Cardiac muscle cell (in vitro differentiated cells and primary cell): ENCODE data around the gene C16orf82. TPM values are rescaled to one million over a fixed set of nuclear protein-coding genes. Genes with fewer than 3 reads are reported as not detected.

Experiments
- DNase-seq, 2 donors: peaks; one replicate each; pipeline versions ENCODE4 v3.0.0 to v3.0.0-alpha.2; 2010 to 2017; ENCODE audit warnings: low read depth in 1 of 2, low spot score in 1 of 2
- H3K27ac ChIP-seq: fragments of 200-600 bp; sonication (generic); 2 replicates; pipeline ENCODE4 v1.5.1; 2016
- H3K27me3 ChIP-seq: fragments of 200-600 bp; sonication (generic); 2 replicates; pipeline ENCODE4 v1.6.0; 2016; ENCODE audit warnings: control low read depth
- H3K36me3 ChIP-seq: fragments of 200-600 bp; sonication (generic); 2 replicates; pipeline ENCODE4 v1.5.1; 2016; ENCODE audit warnings: control low read depth
- H3K4me1 ChIP-seq: fragments of 200-600 bp; sonication (generic); 2 replicates; pipeline ENCODE4 v1.8.1; 2017; ENCODE audit warnings: low read depth, mild to moderate bottlenecking, mixed run types
- H3K4me3 ChIP-seq: fragments of 200-600 bp; sonication (generic); 2 replicates; pipeline ENCODE4 v1.5.1; 2016; ENCODE audit warnings: mild to moderate bottlenecking
- H3K9me3 ChIP-seq: fragments of 200-600 bp; sonication (generic); 2 replicates; pipeline ENCODE4 v1.5.1; 2017; ENCODE audit warnings: low read depth, mild to moderate bottlenecking, control low read depth
- CTCF ChIP-seq: IDR thresholded peaks from 2 replicates; pipeline ENCODE4 v1.5.1; 2012; ENCODE audit warnings: low read depth, mild to moderate bottlenecking, low read length
- polyA plus RNA-seq: library from polyadenylated mRNA; unstranded; fragments of >200 nt; fragmentation: Nextera tagmentation; extraction: Ambion mirVana; gene quantifications from 2 replicates; pipeline ENCODE4 v1.2.1, GENCODE V29; 2016
- total RNA-seq: library from RNA; depleted of rRNA; stranded (reverse); fragments of >200 nt; gene quantifications from 2 replicates; pipeline ENCODE4 v1.2.3, GENCODE V29; 2016

The C16orf82 gene
- total and polyA plus RNA-seq, 2 experiments from 2014 or later: not detected

- Histone ChIP-seq H3K36me3 (no peaks in the 10 kb centered on the region), H3K9me3 (no peaks in the 10 kb centered on the region), H3K4me3 (no peak overlapping the region), H3K27me3 (no peaks in the 10 kb centered on the region), H3K27ac (no peak overlapping the region), H3K4me1 (no peaks in the 10 kb centered on the region)
- no peak for DNase-seq
- TF ChIP-seq CTCF: no peak
Measured at GRCh38 chr16:27048316-27048715, 18.4 kb upstream of the C16orf82 start.

- no peak overlapping the region for H3K27ac ChIP-seq
- TF ChIP-seq CTCF: no peak
- no peak overlapping the region for H3K4me3 ChIP-seq
- no peak for DNase-seq
- no peaks in the 10 kb centered on the region for H3K36me3 ChIP-seq
- no peaks in the 10 kb centered on the region for H3K27me3 ChIP-seq
- no peaks in the 10 kb centered on the region for H3K4me1 ChIP-seq
- H3K9me3 ChIP-seq: no peaks in the 10 kb centered on the region
Measured at GRCh38 chr16:27049117-27049516, 17.6 kb upstream of the C16orf82 start.

GRCh38 chr16:27052007-27052406, 14.7 kb upstream of the C16orf82 start:
- Histone ChIP-seq H3K36me3 (no peaks in the 10 kb centered on the region), H3K27me3 (no peaks in the 10 kb centered on the region), H3K27ac (no peak overlapping the region), H3K4me3 (no peak overlapping the region), H3K4me1 (no peaks in the 10 kb centered on the region), H3K9me3 (no peaks in the 10 kb centered on the region)
- DNase-seq: no peak
- TF ChIP-seq CTCF: no peak

GRCh38 chr16:27053996-27054395, 12.7 kb upstream of the C16orf82 start:
- no peak for TF ChIP-seq CTCF
- H3K27ac ChIP-seq: no peak overlapping the region
- H3K36me3 ChIP-seq: no peaks in the 10 kb centered on the region

GRCh38 chr16:27058299-27058698, 8.4 kb upstream of the C16orf82 start:
- Histone ChIP-seq H3K27ac (no peak overlapping the region), H3K4me1 (no peaks in the 10 kb centered on the region), H3K27me3 (no peaks in the 10 kb centered on the region), H3K4me3 (no peak overlapping the region), H3K9me3 (no peaks in the 10 kb centered on the region), H3K36me3 (no peaks in the 10 kb centered on the region)
- DNase-seq: no peak
- no peak for TF ChIP-seq CTCF

More at GRCh38 chr16:27053996-27054395, 12.7 kb upstream of the C16orf82 start:
- no peaks in the 10 kb centered on the region for H3K4me1 ChIP-seq
- no peak overlapping the region for H3K4me3 ChIP-seq
- H3K27me3 ChIP-seq: no peaks in the 10 kb centered on the region
- no peaks in the 10 kb centered on the region for H3K9me3 ChIP-seq
- DNase-seq: no peak

GRCh38 chr16:27070776-27071175, 4.0 kb downstream of the C16orf82 start:
- no peak for DNase-seq
- Histone ChIP-seq H3K27ac (no peak overlapping the region), H3K27me3 (no peaks in the 10 kb centered on the region), H3K4me3 (no peak overlapping the region), H3K9me3 (no peaks in the 10 kb centered on the region), H3K4me1 (no peaks in the 10 kb centered on the region), H3K36me3 (no peaks in the 10 kb centered on the region)
- TF ChIP-seq CTCF: no peak
